HG03432 (cell line): ENCODE data around the gene LRRFIP1.

Source experiments
- ATAC-seq: cut with Tn5 transposase; IDR thresholded peaks from one replicate; pipeline ENCODE4 v1.9.1; 2021; ENCODE audit warnings: mild to moderate bottlenecking, moderate library complexity; ENCODE audit not compliant: unreplicated experiment

The LRRFIP1 gene

DNA sequence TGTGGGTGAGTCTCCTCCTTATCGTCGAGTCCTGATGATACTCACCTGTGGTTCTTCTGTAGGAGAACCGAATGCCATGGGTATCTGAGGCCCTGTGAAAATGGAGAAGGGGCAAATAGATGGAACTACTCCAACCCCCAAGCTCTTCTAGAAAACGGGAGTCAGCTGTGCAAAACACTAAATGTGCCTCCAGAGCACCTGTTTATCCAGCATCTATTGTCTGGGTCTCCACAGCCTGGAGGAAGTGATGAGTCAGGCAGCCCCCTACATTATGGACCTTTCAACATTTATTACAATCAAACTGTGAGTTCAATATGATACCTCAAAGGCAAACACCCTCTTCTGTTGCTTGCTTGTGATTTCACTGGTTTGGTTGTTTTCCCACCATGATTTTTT, 9.8 kb upstream of the LRRFIP1 start:
- ATAC-seq: no peak

- no peak for ATAC-seq
These were observed 8.9 kb upstream of the LRRFIP1 start for GRCh38 chr2:237618449-237618848.

GRCh38 chr2:237623428-237624403, 3.7 kb upstream of the LRRFIP1 start:
- no peak for ATAC-seq

GRCh38 chr2:237624565-237624964, 2.8 kb upstream of the LRRFIP1 start:
- no peak for ATAC-seq

- no peak for ATAC-seq
These were observed 2.1 kb upstream of the LRRFIP1 start for GRCh38 chr2:237625216-237625705.

- ATAC-seq: no peak
These were observed 1.6 kb upstream of the LRRFIP1 start for GRCh38 chr2:237625777-237626176.

DNA sequence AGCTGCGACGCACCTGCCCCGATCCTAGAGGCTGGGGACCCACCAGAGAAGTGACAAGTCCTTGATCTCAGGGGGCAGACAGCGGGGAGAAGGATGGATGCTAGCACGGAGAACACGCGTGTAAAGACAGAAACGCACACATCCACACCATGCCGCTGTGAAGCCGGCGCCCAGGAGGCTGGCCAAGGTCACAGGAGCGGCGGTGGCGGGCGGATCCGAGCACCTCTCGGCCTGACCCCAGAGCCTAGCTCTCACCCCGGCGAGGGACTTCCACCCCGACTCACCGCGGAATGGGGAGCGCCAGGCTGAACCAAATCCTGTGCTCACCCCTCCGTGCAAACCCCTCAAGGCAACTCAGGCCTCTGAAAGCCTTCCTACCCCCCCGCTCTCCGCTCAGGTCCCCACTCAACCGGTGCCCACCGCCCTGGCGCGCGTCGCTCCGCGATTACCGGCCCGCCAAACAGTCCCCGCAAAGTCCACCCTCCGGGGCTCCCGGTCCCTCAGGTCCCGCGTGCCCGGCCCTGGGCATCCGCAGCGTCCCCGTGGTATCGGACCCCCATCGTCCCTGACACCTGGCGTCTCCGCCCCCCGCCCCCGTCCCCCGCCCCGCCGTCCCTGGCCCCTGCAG, 460 bp upstream of the LRRFIP1 start:
- ATAC-seq: no peak

- no peak for ATAC-seq
These were observed 1.1 kb downstream of the LRRFIP1 start for GRCh38 chr2:237628247-237629187.

DNA sequence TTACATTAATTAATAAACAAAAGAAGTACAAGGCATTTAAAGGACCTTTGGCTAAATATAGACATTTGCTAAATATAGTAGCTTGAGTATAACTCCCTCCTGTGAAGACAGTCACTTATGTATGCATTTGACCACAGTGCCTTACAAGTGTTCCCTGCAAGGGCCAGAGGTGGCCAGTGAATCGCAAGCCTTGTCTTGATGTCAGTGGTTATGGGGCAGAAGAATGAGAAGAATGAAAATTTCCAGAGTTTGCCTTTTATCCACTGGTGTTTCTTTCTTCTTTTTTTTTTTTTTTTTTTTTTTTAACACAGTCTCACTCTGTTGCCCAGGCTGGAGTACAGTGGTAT, 1.8 kb downstream of the LRRFIP1 start:
- ATAC-seq: no peak

GRCh38 chr2:237629739-237630138, 2.4 kb downstream of the LRRFIP1 start:
- no peak for ATAC-seq

- ATAC-seq: no peak
These were observed 3.0 kb downstream of the LRRFIP1 start for GRCh38 chr2:237630216-237631000.

GRCh38 chr2:237631007-237631785, 3.8 kb downstream of the LRRFIP1 start:
- no peak for ATAC-seq

- ATAC-seq: no peak
These were observed 4.6 kb downstream of the LRRFIP1 start for GRCh38 chr2:237631801-237632585.

DNA sequence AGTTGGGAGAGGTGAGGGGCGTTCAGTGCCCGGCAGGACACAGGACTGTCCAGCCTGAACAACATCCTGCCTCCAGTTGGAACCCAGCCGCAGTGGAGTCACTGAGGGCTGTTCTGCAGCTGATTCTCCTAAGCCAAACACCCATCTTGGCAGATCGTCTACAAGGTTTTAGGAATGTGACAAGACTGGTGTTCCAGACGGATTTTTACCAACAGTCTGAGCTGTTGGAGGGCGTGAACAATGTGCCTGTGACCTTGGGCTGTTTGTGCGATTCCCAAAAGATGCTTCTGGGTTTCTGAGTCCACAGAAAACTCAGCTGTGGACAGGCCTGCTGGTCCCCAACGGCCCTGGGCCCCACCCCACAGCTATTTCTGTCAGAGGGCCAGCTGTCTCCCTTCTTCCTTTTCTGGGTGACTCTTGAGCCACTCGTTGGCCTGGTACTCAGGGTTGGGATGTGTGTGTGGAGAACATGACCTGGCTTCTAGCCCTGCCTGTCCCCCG, 5.7 kb downstream of the LRRFIP1 start:
- ATAC-seq: no peak

DNA sequence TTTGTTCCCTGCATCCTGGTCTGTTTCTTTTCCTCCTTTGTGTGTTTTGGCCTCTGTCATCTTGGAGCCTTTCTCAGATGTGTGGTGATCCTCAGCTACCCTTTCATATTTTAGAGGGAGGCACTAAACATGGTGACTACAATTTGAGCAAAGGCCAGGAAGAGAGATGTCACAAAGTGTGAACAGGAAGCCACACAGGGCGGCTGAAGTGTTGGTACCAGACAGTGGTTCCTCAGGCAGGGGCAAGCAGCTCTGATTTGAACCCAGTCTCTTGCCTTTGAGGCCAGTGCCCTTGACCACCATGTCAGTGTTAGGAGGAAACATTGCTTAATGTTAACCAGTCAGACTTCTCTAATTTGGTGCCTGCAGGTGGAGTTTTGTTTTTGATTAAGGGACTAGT, 9.2 kb downstream of the LRRFIP1 start:
- ATAC-seq: no peak

- ATAC-seq: no peak
These were observed 10.2 kb downstream of the LRRFIP1 start for GRCh38 chr2:237637429-237638135.

GRCh38 chr2:237638176-237638575, 10.8 kb downstream of the LRRFIP1 start:
- no peak for ATAC-seq
